HG03442 (cell line): Measurements from ENCODE around the gene MRPS24.
"Not testable (repeated sequence)": the region's sequence is repeated elsewhere in the genome, so short reads cannot be mapped to it uniquely, and the experiment has no call there.

Experiments
- ATAC-seq: cut with Tn5 transposase; IDR thresholded peaks from one replicate; pipeline ENCODE4 v1.9.1; 2021; ENCODE audit warnings: mild to moderate bottlenecking, moderate library complexity; ENCODE audit not compliant: unreplicated experiment

MRPS24 gene

DNA sequence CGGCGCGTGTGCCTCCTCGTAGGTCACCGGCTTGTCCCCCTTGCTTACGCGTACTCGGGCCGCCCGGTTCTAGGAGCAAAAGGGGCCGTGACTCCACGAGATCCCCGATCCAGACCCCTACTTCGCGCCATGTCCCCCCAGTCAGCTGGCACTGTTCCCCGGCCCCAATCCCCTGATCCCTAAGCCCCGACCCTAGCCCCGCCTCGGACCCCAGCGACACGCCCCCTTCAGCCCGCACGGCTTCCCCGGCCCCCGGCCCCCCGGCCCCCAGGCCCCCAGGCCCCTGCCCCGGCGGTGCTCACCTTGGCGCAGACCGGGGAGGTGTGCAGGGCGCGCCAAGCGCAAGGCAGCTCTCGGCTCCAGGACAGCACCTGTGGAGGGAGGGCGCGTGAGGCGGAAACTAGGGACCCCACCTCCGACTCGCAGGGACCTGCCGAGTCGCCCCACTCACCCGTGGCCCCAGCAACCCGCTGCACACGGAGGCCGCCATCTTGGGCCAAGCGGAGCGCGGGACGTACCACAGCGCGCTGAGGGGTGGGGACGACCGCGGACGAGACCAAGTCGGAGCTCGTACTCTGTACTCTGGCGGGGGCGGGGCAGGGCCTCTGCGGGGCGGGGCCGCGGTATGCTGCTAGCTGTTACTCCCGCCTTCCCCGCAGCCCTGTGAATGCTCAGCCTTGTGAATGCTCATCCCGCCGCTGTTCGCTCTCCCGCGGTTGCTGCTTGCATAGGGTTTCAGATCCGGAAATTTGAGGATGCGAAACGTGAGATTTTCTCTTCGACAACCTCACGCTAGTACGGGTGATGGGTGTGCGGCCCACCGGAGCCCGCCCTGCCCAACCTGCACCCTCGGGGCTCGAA, at the start of gene MRPS24:
TSS of gene MRPS24 (minus strand) at position 512 of the 861 bp plus-strand sequence. CDS start at position 490, 22 bp downstream.
- peak; percentile 88 for ATAC-seq

DNA sequence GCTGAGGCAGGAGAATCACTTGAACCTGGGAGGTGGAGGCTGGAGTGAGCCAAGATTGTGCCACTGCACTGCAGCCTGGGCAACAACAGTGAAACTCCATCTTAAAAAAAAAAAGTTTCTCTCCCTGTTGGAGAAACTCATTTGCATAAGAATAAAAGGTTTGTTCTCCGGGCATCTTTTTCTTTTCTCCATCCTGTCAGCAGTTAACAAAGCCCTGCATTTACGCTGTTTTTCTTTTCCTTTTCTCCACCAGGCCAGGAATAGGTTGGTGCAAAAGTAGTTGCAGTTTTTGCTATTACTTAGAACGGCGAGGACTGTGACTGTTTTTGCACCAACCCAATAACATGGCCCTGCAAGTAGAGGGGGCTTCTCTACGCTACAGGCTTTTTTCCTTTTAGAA, 46.6 kb upstream of the MRPS24 start:
- no peak for ATAC-seq

GRCh38 chr7:43914795-43915194, 45.5 kb upstream of the MRPS24 start:
- no peak for ATAC-seq

DNA sequence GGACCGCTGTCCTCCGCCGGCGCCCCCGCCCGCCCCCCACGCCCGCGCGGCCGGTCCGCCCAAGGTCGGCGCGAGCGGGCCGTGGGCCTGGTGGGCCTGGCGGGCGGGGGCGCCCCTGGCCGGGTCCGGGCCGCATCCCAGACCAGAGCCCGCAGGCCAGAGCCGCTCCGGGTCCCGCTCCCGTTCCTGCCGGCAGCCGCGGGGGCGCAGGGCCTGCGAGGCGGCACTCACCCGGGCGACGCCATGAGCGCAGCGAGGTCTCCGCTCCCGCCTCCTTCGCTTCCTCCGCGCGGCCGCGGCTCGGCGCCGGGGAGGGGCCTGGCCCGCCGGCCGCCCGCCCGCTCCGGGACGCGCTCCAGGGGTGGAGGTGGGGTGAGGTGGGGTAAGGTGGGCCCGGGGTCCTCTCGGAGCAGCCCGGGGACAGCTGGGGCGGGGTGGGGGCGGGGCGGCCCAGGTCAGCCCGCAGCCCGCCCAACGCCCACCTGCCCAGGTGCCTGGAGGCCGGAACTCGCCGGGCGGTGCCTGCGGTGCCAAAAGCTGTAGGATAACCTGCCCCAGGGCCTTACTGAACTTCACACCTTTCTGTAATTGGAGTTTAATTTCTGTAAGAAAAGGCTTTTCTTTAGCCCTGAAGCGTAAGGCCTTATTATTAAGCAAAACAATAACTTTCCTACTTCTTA, 37.2 kb upstream of the MRPS24 start, which contains the start of gene URGCP:
TSS of gene URGCP (minus strand) at position 266 of the 680 bp plus-strand sequence. CDS start at position 245, 21 bp downstream.
- peak; percentile 68 for ATAC-seq

DNA sequence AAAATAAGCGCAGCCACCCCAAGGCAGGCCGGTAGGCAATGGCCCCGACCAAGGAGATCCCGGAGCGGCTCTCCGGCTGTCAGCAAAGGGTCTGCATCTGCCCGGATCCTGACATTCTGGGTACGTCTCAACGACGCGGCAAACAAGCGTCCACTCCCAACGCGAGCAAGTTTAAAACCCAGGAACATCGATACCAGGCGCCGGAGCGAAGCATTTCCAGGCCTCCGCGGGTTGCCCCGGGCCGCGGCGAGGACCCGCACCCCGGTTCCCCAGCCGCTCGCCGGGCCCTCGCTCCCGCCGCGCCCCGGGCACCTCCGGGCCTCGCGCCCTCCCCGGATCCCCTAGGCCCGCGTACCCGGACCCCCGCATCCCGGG, 36.6 kb upstream of the MRPS24 start:
- peak; percentile 31 for ATAC-seq

GRCh38 chr7:43905209-43905946, 36.1 kb upstream of the MRPS24 start:
- no peak for ATAC-seq

DNA sequence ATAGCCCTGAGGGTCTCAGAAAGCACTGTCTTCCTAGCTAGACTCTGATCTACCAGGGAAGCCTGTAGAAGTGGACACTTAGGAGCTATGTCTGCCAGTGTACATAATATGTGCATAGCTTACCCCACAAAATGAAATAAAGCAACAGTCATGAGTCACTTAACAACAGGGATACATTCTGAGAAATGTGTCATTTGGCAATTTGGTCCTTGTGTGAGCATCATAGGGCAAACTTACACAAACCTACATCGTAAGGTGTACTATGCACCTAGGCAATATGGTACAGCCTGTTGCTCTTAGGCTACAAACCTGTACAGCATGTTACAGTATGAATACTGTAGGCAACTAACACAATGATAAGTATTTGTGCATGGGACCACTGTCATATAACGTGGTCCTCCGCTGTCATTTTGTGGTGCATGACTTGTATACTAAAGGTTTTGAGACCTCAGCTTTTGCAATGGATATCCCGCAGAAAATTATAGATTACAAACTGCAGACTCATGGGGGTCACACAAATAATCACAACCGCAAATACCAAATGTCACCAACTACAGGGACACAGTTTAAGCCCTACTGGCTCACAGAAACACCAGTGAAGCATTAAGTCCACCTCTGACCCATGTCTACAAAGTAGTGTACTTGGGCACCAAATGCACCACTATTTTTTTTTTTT, 35.4 kb upstream of the MRPS24 start:
- ATAC-seq, result no peak

DNA sequence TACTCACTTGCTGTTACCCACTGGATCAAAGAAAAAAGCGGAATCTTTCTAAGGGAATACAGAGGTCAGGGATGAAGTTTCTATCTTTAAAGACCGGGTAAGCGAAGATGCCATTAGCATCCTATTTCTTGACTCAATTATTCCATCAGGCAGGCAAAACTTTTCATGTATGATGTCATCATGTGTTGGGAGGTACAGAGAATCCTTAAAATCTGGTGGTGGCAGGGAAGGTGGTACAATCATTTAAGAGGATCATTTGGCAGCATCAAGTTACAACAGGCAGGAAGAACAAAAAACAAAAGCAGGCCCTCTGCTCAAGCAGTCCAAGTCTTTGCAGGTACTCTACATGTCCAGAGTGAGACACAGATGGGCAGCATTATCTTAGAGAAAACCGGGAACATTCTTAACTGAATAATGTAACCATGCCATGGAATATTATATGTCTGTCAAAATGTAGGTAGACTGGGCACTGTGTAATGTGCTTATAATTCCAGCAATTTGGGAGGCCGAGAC, 33.3 kb upstream of the MRPS24 start:
- no peak for ATAC-seq

- ATAC-seq, result not testable (repeated sequence)
Observed at GRCh38 chr7:43898571-43898970, 29.3 kb upstream of the MRPS24 start.

- ATAC-seq, result no peak
Observed at GRCh38 chr7:43895847-43896415, 26.6 kb upstream of the MRPS24 start.

GRCh38 chr7:43891069-43891955, 22.0 kb upstream of the MRPS24 start:
- ATAC-seq, result no peak

DNA sequence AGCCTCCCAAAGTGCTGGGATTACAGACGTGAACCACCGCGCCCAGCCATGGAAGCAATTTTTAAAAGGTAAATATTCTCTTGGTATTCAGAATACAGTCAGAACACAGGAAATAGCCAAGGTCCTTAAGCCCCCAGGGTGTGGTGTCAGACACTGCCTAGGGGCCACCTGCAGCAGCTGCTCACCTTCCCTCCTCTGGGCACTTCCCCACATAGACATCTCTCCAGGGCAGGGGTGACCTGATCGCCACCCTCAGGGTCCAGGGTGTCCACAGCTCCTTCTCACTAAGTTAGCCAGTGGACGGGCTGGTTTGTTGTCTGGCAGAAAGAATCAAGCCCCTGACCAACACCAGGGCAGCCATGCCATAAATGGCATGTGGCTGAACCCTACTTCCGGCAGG, 21.2 kb upstream of the MRPS24 start:
- ATAC-seq, result no peak

DNA sequence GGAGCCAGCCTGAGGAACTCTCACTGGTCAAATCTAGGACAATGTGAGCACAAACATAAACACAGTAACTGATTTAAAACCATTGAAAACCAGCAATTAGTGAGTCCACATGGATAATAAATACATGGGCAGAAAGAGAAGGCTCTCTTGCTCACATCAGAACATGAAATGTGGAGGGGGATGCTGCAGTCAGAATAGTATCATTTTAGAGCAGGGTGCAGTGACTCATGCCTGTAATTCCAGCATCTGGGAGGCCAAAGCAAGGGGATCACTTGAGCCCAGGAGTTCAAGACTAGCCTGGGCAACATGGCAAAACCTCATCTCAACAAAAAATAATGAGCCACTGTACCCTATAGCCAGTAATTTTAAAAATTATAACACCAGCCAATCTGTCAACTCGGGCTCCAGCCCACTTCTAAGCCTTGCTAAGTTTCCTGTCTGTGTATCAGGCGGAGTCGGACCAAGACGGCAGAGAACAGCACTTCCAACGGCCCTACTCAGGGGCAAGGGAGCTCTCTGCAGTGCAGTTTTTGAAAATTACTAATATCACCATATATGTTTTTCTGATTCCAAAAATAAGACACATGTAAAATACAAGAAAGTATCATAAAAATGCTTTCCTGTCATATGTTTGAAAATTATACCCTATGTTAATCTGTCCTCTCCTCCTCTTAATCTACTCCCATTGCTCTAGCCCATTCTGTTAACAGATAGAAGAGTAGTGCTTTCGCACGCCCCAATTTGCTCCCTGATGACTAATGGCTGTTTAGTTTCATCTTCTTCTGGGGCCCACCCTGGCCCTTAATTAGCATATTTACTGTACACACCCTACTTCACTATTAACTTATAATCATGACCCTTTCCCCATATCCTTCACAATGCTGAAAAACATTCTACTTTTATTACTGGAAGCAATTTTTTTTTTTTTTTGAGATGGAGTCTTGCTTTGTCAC, 20.0 kb upstream of the MRPS24 start:
- no peak for ATAC-seq

DNA sequence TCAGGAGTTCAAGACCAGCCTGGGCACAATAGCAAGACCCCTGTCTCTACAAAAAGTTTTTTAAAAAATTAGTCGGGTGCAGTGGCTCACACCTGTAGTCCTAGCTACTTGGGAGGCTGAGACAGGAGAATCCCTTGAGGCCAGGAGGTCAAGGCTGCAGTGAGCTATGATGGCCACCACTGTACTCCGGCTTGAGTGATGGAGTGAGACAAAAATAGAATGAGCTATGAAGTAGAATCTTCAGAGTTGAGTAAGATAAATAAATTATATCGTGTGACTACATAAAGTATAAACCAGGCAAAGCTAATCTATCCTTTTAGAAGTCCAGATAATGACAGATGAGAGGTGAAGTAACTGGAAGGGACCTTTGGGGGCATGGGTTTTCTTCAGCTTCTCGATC, 15.3 kb upstream of the MRPS24 start:
- no peak for ATAC-seq

DNA sequence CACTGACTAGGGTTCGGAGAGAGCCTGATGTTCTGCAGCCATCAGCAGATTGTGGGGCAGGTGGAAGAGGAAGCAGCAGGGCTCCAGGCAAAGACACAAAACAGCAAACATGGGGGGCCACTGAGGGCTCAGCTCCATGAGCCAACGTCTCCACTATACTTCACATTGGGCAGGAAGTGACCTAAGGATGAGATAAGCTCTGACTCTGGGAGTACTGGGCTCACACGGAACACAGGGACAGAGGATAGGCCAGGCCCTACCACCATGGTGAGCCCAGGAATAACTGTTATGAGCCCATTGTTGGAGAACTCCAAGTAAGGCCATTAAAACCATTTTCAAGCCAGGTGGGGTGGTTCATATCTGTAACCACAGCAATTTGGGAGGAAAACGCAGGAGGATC, 14.9 kb upstream of the MRPS24 start:
- ATAC-seq, result no peak

DNA sequence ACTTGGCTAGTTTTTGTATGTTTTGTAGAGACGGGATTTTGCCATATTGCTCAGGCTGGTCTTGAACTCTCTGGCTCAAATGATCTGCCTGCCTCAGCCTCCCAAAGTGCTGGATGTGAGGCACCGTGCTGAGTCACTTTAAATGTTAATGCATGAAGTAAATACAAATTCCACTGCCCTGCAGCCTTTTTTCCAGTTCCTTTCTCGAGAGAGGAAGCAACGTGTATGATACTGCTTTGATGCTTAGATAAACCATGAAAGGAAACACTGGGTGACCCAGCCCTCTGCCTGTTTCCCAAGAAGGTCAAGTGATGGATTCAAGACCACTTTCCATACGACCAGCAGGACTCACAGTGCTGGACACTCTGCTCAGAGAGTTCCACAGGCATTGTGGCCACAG, 11.3 kb upstream of the MRPS24 start:
- no peak for ATAC-seq

DNA sequence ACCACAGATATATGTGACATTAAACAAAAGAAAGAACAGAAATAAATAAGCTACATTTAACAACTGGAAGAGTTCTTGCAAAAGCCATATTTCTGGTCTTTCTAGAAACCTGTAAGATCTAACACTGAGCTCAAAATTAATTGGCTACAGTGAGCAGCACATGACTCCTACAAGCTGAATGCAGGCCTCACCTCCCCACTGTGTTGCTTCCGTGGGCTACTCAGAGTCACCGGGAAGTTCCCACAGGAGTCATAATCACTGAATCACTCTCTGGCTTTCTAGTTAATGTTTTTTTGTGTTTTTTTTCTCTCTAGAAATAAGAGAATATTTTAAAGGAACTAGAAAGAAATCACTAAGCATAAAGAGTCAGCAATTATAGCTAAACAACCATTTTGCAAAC, 10.2 kb upstream of the MRPS24 start:
- no peak for ATAC-seq

DNA sequence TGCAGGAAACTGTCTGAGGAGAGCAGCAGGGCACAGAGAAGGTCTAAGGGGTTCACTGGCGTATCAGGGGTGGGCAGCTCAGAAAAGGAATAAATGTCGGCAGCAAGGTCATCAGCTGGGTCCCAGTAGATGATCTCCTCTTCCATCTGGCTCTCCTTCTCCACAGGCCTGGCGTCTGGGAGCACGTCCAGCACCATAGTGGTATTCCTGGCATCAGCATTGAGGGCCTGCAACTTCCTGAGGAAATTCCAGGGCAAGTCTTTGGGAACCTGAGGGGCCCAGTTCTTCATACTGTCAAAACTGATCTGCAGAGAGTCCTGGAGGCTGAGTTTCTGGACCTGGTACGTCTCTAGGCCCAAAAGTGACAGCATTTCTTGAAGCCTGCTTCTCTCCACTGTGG, 9.6 kb upstream of the MRPS24 start:
- no peak for ATAC-seq
